Keratinocyte (primary cell): Measurements from ENCODE around the gene NIPA2. TPM values are rescaled to one million over a fixed set of nuclear protein-coding genes. Genes with fewer than 3 reads are reported as not detected.

ENCODE experiments used
- DNase-seq: peaks from one replicate; pipeline ENCODE4 v3.0.0-alpha.2; 2011; ENCODE audit warnings: low read depth, missing footprints, low spot score
- FAIRE-seq: peaks from 2 replicates; lab custom pipeline; 2011; peaks lifted over from hg19 to GRCh38; lab: Jason Lieb, UNC
- H2AFZ ChIP-seq: 2 replicates; pipeline ENCODE4 v1.6.0; 2012; ENCODE audit warnings: low read length, control low read depth, inconsistent platforms; ENCODE audit not compliant: control insufficient read depth
- H3K27ac ChIP-seq: 2 replicates; pipeline ENCODE4 v1.5.1; 2011; ENCODE audit warnings: low read length; ENCODE audit not compliant: control insufficient read depth, insufficient read depth
- H3K27me3 ChIP-seq: 3 replicates; pipeline ENCODE4 v1.6.0; 2011; ENCODE audit warnings: low read length; ENCODE audit not compliant: control insufficient read depth, insufficient read depth; ENCODE audit errors: extremely low read depth
- H3K36me3 ChIP-seq, 2 experiments: 2 replicates in 1 of 2; 3 replicates in 1 of 2; pipeline ENCODE4 v1.5.1; 2011; ENCODE audit warnings: low read length in 2 of 2, mild to moderate bottlenecking in 1 of 2; ENCODE audit not compliant: control insufficient read depth in 2 of 2, insufficient read depth in 2 of 2; ENCODE audit errors: extremely low read depth in 1 of 2
- H3K4me1 ChIP-seq: 3 replicates; pipeline ENCODE4 v1.5.1; 2011; ENCODE audit warnings: low read length; ENCODE audit not compliant: control insufficient read depth, insufficient read depth; ENCODE audit errors: extremely low read depth
- H3K4me2 ChIP-seq: 3 replicates; pipeline ENCODE4 v1.6.0; 2011; ENCODE audit warnings: low read depth, low read length; ENCODE audit not compliant: control insufficient read depth, insufficient read depth; ENCODE audit errors: extremely low read depth
- H3K4me3 ChIP-seq, 3 experiments: fragments of 200-600 bp in 1 of 3; sonication (generic) in 1 of 3; 2 replicates in 2 of 3; 3 replicates in 1 of 3; pipeline ENCODE4 v1.5.1; 2011 to 2016; ENCODE audit warnings: low read length in 3 of 3, mild to moderate bottlenecking in 3 of 3, control low read depth in 2 of 3, inconsistent platforms in 1 of 3, low read depth in 1 of 3, mixed read lengths in 1 of 3, mixed run types in 1 of 3, moderate library complexity in 1 of 3; ENCODE audit not compliant: control insufficient read depth in 2 of 3, insufficient read depth in 2 of 3; ENCODE audit errors: extremely low read depth in 1 of 3
- H3K79me2 ChIP-seq: 2 replicates; pipeline ENCODE4 v1.6.0; 2012; ENCODE audit warnings: low read length; ENCODE audit not compliant: control insufficient read depth, insufficient read depth
- H3K9ac ChIP-seq: 3 replicates; pipeline ENCODE4 v1.6.0; 2011; ENCODE audit warnings: low read length; ENCODE audit not compliant: control insufficient read depth, insufficient read depth; ENCODE audit errors: extremely low read depth
- H3K9me1 ChIP-seq: 3 replicates; pipeline ENCODE4 v1.6.0; 2011; ENCODE audit warnings: low read length; ENCODE audit not compliant: control insufficient read depth, insufficient read depth; ENCODE audit errors: extremely low read depth
- H3K9me3 ChIP-seq: 2 replicates; pipeline ENCODE4 v1.5.1; 2012; ENCODE audit warnings: low read depth, low read length; ENCODE audit not compliant: control insufficient read depth
- H4K20me1 ChIP-seq: 3 replicates; pipeline ENCODE4 v1.6.0; 2011; ENCODE audit warnings: low read length; ENCODE audit not compliant: control insufficient read depth, insufficient read depth; ENCODE audit errors: extremely low read depth
- CTCF ChIP-seq, 3 experiments: IDR thresholded peaks in 1 of 3; conservative IDR thresholded peaks in 1 of 3; optimal IDR thresholded peaks in 1 of 3; 2 replicates in 2 of 3; 3 replicates in 1 of 3; pipeline versions ENCODE3 to v1.5.1; 2011; ENCODE audit warnings: low read length in 3 of 3, mild to moderate bottlenecking in 3 of 3, moderate library complexity in 2 of 3, control low read depth in 1 of 3, inconsistent platforms in 1 of 3; ENCODE audit not compliant: insufficient read depth in 2 of 3; ENCODE audit errors: extremely low read depth in 1 of 3
- EZH2 ChIP-seq: IDR thresholded peaks from one replicate; pipeline ENCODE4 v1.6.1; 2012; ENCODE audit warnings: inconsistent platforms, mild to moderate bottlenecking, low read length, moderate library complexity
- dilution Hi-C: fragments of 300-500 bp; cut with MboI; formaldehyde crosslinking; loops from one replicate; pipeline ENCODE4 v1.7.0; 2020; ENCODE audit warnings: low sequenced_read_pairs; ENCODE audit not compliant: extremely low pct_ligation_motif_present
- polyA plus RNA-seq, 5 experiments: library from polyadenylated mRNA; depleted of rRNA in 3 of 5; stranded (reverse) in 3 of 5; stranded (forward) in 1 of 5; unstranded in 1 of 5; fragments of >200 nt; gene quantifications; 1 replicate in 1 of 5; 2 replicates in 3 of 5; 3 replicates in 1 of 5; pipeline versions ENCODE4 v1.2.1 to v1.2.3, GENCODE V29; 2011 to 2012; ENCODE audit warnings: missing spikeins in 2 of 5, low read depth in 1 of 5, low replicate concordance in 1 of 5

Gene NIPA2
- polyA plus RNA-seq, 1 donor (not counting 4 experiments of a cell fraction or from before 2014, with no cell fraction given), result 81.2 TPM

GRCh38 chr15:22870865-22871264 is 32.4 kb downstream of the NIPA2 start:
- H3K4me1 ChIP-seq, result no peaks in the 10 kb centered on the region
- peaks cover 36 to 45% of the 10 kb centered on the region in 2 experiments for H3K36me3 ChIP-seq
- no peak overlapping the region for H3K4me3 ChIP-seq
- no peaks in the 10 kb centered on the region for H3K79me2 ChIP-seq
- H3K9ac ChIP-seq, result no peak overlapping the region
- FAIRE-seq (no peak), DNase-seq (no peak)
- no peaks in the 10 kb centered on the region for H4K20me1 ChIP-seq
- TF ChIP-seq CTCF (optimal IDR thresholded peaks at IDR 0.05 in 1 of 3, IDR thresholded peaks at IDR 0.05 in 1 of 3, conservative IDR thresholded peaks at IDR 0.05 in 1 of 3; ENCODE audit: extremely low read depth in 1 of 3, insufficient read depth in 2 of 3, low read length in 3 of 3) (no peak), EZH2 (no peak)
- H3K27me3 ChIP-seq, result no peaks in the 10 kb centered on the region
- no peak overlapping the region for H3K4me2 ChIP-seq
- H2AFZ ChIP-seq, result no peak overlapping the region
- dilution Hi-C loops, result no loop called here
- H3K9me1 ChIP-seq, result no peaks in the 10 kb centered on the region
- no peaks in the 10 kb centered on the region for H3K9me3 ChIP-seq
- no peak overlapping the region for H3K27ac ChIP-seq

- dilution Hi-C loops, result no loop called here
- FAIRE-seq, result no peak
- peaks cover 34 to 38% of the 10 kb centered on the region in 2 experiments for H3K36me3 ChIP-seq
These were observed 33.1 kb downstream of the NIPA2 start for GRCh38 chr15:22871481-22872086.

More at GRCh38 chr15:22871481-22872086, 33.1 kb downstream of the NIPA2 start:
- Histone ChIP-seq H3K4me3 (no peak overlapping the region), H3K9me1 (no peaks in the 10 kb centered on the region), H3K27ac (no peak overlapping the region), H3K9me3 (no peaks in the 10 kb centered on the region), H3K79me2 (no peaks in the 10 kb centered on the region), H3K4me2 (no peak overlapping the region), H3K4me1 (no peaks in the 10 kb centered on the region), H2AFZ (no peak overlapping the region), H3K27me3 (no peaks in the 10 kb centered on the region), H4K20me1 (no peaks in the 10 kb centered on the region), H3K9ac (no peak overlapping the region)
- TF ChIP-seq CTCF (optimal IDR thresholded peaks at IDR 0.05 in 1 of 3, IDR thresholded peaks at IDR 0.05 in 1 of 3, conservative IDR thresholded peaks at IDR 0.05 in 1 of 3; ENCODE audit: extremely low read depth in 1 of 3, insufficient read depth in 2 of 3, low read length in 3 of 3) (no peak), EZH2 (no peak)
- DNase-seq, result no peak
